Choroid plexus epithelial cell (primary cell): Measurements from ENCODE around the gene TLE3.

ENCODE experiments used
- DNase-seq: peaks from one replicate; pipeline ENCODE4 v3.0.0-alpha.2; 2010; ENCODE audit warnings: low read depth
- H3K4me3 ChIP-seq: 2 replicates; pipeline ENCODE4 v1.5.1; 2011; ENCODE audit warnings: low read depth, mild to moderate bottlenecking, control low read depth, low read length, moderate library complexity
- CTCF ChIP-seq: conservative IDR thresholded peaks from 2 replicates; pipeline ENCODE4 v1.5.1; 2011; ENCODE audit warnings: low read depth, mild to moderate bottlenecking, control low read depth, inconsistent platforms, low read length, moderate library complexity

TLE3 gene

GRCh38 chr15:70048198-70048565, 49.5 kb downstream of the TLE3 start:
- no peak overlapping the region for H3K4me3 ChIP-seq
- TF ChIP-seq CTCF: no peak
- DNase-seq: no peak

- no peak for TF ChIP-seq CTCF
- no peak overlapping the region for H3K4me3 ChIP-seq
- no peak for DNase-seq
Observed at GRCh38 chr15:70047386-70048197, 50.1 kb downstream of the TLE3 start.

- TF ChIP-seq CTCF: no peak
Observed at GRCh38 chr15:70046679-70047369, 50.9 kb downstream of the TLE3 start.

GRCh38 chr15:70045045-70045444, 52.7 kb downstream of the TLE3 start:
- DNase-seq: no peak
- TF ChIP-seq CTCF: no peak
- no peak overlapping the region for H3K4me3 ChIP-seq

More at GRCh38 chr15:70046679-70047369, 50.9 kb downstream of the TLE3 start:
- no peak for DNase-seq
- no peak overlapping the region for H3K4me3 ChIP-seq

- H3K4me3 ChIP-seq: no peak overlapping the region
- TF ChIP-seq CTCF: no peak
- DNase-seq: no peak
Observed at GRCh38 chr15:70044168-70044567, 53.5 kb downstream of the TLE3 start.

- no peak for DNase-seq
- no peak overlapping the region for H3K4me3 ChIP-seq
- TF ChIP-seq CTCF: no peak
Observed at GRCh38 chr15:70043590-70043989, 54.1 kb downstream of the TLE3 start.
